GM20000 (cell line): ENCODE measurements around the gene AMPD2.
"Not testable (repeated sequence)": the region's sequence is repeated elsewhere in the genome, so short reads cannot be mapped to it uniquely, and the experiment has no call there.

ENCODE experiments used
- DNase-seq: peaks from one replicate; pipeline ENCODE4 v3.0.0; 2012; ENCODE audit warnings: low spot score
- TF ChIP-seq, protein P1 (sequence below): IDR thresholded peaks from 2 replicates; pipeline ENCODE4 v1.5.1; 2012; ENCODE audit warnings: mild to moderate bottlenecking, control low read depth; ENCODE audit errors: extremely low read depth, missing control alignments

Gene AMPD2

DNA sequence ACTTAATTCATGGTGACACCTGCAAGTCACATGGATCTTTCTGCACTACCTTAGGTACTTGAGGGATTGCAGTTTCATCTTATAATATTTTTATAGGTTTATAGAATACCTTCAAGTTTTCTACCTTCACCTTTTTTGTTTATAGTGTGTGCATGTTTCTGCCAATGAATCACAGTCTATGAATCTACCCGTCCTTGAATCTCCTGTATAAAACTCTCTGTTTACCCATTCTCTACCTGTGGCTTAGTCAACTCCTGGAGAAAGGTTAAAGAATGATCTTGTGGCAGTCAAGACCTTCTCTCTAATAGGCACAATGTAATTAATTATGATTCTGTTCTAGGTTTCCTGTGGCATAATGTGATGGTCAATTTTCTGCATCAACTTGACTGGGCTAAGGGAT lies 45.0 kb downstream of the AMPD2 start:
- TF ChIP-seq, protein P1, sequence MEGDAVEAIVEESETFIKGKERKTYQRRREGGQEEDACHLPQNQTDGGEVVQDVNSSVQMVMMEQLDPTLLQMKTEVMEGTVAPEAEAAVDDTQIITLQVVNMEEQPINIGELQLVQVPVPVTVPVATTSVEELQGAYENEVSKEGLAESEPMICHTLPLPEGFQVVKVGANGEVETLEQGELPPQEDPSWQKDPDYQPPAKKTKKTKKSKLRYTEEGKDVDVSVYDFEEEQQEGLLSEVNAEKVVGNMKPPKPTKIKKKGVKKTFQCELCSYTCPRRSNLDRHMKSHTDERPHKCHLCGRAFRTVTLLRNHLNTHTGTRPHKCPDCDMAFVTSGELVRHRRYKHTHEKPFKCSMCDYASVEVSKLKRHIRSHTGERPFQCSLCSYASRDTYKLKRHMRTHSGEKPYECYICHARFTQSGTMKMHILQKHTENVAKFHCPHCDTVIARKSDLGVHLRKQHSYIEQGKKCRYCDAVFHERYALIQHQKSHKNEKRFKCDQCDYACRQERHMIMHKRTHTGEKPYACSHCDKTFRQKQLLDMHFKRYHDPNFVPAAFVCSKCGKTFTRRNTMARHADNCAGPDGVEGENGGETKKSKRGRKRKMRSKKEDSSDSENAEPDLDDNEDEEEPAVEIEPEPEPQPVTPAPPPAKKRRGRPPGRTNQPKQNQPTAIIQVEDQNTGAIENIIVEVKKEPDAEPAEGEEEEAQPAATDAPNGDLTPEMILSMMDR = no peak
- DNase-seq = no peak

DNA sequence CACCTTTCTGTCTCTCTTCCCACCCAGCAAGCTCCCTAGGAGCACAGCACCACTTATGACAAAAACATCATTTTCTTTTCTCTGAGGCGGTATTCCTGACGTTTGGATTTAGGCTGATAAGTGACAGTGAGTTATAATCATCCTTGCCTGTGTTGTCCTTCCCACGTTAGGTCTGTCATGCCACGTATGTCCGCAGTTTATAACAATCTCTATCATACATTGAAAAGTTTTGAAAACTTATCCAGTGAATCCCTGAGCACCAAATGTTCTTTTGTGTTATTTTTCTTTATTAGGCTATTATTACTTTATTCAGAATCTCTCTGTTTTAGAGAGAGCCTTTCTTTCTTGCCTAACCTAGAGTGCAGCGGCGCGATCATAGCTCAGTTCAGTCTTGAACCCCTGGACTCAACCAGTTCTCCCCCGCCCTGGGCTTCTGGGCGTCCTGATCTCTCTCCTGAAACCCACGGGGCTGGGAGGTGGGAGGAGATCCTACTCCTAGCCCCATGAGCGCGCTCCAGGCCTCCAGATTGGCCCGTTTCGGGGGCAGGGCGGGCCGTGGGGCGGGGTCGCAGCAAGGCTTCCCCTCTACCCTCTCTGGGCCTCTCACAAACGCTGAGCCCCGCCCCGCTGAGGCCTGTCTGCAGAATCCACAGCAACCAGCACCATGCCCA lies 48.0 kb downstream of the AMPD2 start, which contains the start of gene GSTM2:
Gene GSTM2, plus strand, starts transcription at position 606 of the 671 bp plus-strand sequence. Its CDS starts 59 bp downstream, at position 665.
- TF ChIP-seq, protein P1 = no peak
- peak; percentile 84 for DNase-seq

DNA sequence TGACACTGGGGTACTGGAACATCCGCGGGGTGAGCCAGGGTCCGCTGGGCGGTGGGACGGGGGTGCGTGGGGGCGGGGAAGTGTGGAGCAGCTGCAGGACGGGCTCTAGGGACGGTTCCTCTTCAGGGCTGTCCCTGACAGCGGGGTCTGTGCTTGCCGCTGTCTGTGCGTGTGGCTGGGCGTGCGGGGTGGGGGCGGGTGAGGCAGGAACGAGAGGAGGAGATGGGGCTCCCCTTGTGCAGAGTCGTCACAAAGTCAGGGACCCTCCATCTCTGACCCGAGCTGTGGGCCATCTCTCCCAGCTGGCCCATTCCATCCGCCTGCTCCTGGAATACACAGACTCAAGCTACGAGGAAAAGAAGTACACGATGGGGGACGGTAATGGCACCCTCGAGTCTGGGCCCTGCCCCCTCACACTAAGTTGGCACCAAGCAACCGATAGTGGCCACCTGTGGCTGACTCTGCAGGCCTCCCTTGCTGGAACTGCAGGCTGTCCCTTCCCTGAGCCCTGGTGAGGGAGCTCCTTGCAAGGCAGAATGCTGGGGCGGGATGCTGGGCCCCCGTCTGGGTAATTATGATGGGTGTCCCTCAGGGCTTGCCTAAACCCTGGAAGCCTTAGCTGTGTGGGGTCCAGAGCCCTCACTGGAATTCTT lies 48.6 kb downstream of the AMPD2 start:
- TF ChIP-seq, protein P1 = no peak
- no peak for DNase-seq

DNA sequence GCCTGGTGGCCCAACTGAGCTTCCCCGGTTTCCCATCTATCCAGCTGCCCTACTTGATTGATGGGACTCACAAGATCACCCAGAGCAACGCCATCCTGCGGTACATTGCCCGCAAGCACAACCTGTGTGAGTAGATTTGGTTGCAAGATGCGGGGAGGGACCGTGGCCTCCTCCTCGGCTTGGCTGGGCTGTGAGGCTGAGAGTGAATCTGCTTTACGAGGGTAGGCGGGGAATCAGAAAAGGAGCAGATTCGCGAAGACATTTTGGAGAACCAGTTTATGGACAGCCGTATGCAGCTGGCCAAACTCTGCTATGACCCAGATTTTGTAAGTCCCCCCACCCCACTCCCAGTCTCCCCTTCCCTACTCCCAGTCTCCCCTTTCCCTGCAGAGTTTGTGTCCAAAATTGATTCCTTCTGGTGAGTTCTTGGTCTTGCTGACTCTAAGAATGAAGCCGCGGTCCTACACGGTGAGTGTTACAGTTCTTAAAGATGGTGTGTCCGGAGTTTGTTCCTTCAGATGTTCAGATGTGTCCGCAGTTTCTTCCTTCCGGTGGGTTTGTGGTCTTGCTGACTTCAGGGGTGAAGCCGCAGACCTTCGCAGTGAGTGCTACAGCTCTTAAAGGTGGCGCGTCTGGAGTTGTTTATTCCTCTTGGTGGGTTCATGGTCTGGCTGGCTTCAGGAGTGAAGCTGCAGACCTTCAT lies 49.8 kb downstream of the AMPD2 start:
- TF ChIP-seq, protein P1 = no peak
- DNase-seq = no peak

DNA sequence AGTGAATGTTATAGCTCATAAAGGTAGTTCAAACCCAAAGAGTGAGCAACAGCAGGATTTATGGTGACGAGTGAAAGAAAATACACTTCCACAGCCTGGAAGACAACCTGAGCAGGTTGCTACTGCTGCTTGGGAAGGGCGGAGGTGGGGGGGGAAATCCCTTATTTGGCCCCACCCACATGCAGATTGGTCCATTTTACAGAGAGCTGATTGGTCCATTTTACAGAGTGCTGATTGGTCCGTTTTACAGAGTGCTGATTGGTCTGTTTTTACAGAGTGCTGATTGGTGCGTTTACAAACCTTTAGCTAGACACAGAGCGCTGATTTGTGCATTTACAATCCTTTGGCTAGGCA lies 50.3 kb downstream of the AMPD2 start:
- not testable (repeated sequence) for DNase-seq

DNA sequence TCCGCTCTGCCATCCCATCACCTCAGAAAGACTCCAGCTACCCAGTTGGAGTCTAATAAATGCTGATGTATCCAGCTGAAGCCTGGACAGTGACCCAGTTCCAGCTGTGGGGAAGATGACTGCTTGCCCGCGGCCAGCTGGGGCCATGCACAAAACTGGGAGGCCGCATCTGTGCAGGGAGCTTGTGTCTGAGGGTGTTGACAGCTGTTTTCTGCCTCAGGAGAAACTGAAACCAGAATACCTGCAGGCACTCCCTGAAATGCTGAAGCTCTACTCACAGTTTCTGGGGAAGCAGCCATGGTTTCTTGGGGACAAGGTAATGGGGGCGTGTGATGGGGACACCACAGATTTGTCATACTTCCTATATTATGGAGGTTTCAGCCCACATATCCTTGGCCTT lies 51.4 kb downstream of the AMPD2 start:
- DNase-seq = no peak

DNA sequence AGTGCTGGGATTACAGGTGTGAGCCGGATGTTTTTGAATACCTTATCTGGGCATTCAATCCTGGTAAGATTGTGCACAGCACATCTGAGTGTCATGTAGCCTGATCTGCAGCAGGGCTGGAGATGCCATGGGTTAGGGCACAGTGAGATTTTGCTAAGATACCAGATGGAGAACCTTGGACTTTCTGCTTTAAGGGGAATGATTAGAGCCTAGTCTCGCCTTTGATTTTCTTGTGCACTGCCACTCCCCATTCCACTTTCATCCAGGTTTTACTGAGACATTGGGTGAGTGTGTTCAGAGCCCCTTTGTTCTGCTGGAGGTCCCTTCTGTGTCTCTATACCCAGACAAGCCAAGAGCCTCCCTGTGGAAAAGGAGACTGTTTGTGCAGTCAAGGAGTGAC lies 54.2 kb downstream of the AMPD2 start:
- DNase-seq = not testable (repeated sequence)

More for the DNA sequence above, 51.4 kb downstream of the AMPD2 start:
- TF ChIP-seq, protein P1 = no peak

DNA sequence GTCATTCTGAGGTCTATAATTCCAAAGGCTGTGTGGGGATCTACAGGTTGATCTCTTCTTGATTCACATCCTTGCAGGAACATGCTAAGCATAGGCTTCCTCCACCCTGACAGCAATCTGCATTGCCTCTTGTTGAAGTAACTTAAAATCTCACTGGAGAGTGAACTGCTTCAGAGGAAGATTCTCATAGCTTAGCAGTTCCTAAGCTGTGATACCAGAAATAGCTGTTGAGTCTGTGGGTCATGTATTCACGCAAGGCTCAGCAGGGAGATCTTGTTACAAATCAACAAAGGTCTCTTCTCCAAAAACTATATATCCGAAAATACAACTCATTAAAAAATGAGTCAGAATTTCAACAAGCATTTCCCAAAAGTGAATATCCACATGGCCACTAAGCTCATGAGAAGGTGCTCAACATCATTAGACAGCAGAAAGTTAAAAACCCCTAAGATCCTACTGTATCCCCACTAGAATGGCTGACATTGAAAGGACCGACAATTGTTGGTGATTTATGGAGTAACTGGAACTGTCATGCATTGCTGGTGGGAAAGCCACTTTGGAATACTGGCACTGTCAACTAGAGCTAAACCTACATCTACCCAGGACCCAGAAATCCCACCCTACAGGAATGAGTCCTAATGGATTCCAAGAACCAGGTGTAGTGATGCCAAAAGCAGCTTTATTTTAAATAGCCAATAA lies 57.2 kb downstream of the AMPD2 start:
- DNase-seq = not testable (repeated sequence)
